DND-41 (cell line): ENCODE results near the gene CLTCL1.

Source experiments
- CTCF ChIP-seq: IDR thresholded peaks from 2 replicates; pipeline ENCODE4 v1.5.1; 2012; ENCODE audit warnings: borderline replicate concordance, low read length, moderate library complexity, mild to moderate bottlenecking; ENCODE audit not compliant: poor library complexity, severe bottlenecking; ENCODE audit errors: extremely low read depth
- EZH2 ChIP-seq: IDR thresholded peaks from 3 replicates; pipeline ENCODE4 v1.6.1; 2012; ENCODE audit warnings: borderline replicate concordance, low read depth, mild to moderate bottlenecking, moderate library complexity, low read length, inconsistent platforms; ENCODE audit not compliant: severe bottlenecking

GRCh38 chr22:19231986-19232385 lies 59.5 kb downstream of the CLTCL1 start:
- no peak for TF ChIP-seq CTCF
- TF ChIP-seq EZH2: no peak
